Coronary artery (tissue), 2 donors: ENCODE data around the gene TSBP1.
A peak's percentile ranks its signal among the peaks of the same experiment; 100 is the strongest.

Experiments
- DNase-seq: peaks from one replicate; pipeline ENCODE4 v3.0.0-alpha.2; 2017; ENCODE audit warnings: low spot score
- H3K27ac ChIP-seq, 2 donors: fragments of 200-600 bp; sonication (generic); one replicate each; pipeline ENCODE4 v1.5.1; 2016 to 2019
- H3K4me3 ChIP-seq: fragments of 200-600 bp; sonication (generic); 2 replicates; pipeline ENCODE4 v1.5.1; 2016; ENCODE audit warnings: mild to moderate bottlenecking, moderate library complexity
- CTCF ChIP-seq: fragments of 200-600 bp; sonication (generic); IDR thresholded peaks from one replicate; pipeline ENCODE4 v1.5.1; 2019; ENCODE audit warnings: antibody characterized with exemption

Gene TSBP1

GRCh38 chr6:32254761-32255198, 116.9 kb downstream of the TSBP1 start:
- no peak for TF ChIP-seq CTCF
- Histone ChIP-seq H3K27ac (peak overlapping the region; percentile 32 to 77), H3K4me3 (peak overlapping the region; percentile 66)
- no peak for DNase-seq

GRCh38 chr6:32252331-32253009, 119.2 kb downstream of the TSBP1 start:
- H3K4me3 ChIP-seq, result no peak overlapping the region
- no peak for TF ChIP-seq CTCF
- H3K27ac ChIP-seq, result no peak overlapping the region
- no peak for DNase-seq

- DNase-seq, result no peak
- no peak overlapping the region for H3K4me3 ChIP-seq
- H3K27ac ChIP-seq, result no peak overlapping the region
- no peak for TF ChIP-seq CTCF
Observed at GRCh38 chr6:32249262-32249661, 122.4 kb downstream of the TSBP1 start.

GRCh38 chr6:32247401-32247800, 124.3 kb downstream of the TSBP1 start:
- TF ChIP-seq CTCF, result no peak
- Histone ChIP-seq H3K4me3 (no peak overlapping the region), H3K27ac (no peak overlapping the region)
- no peak for DNase-seq

GRCh38 chr6:32244946-32245398, 126.7 kb downstream of the TSBP1 start:
- Histone ChIP-seq H3K4me3 (peak overlapping the region; percentile 39), H3K27ac (peak overlapping the region in 1 of 2 donors; percentile 40)
- peak; percentile 79 for TF ChIP-seq CTCF
- DNase-seq, result no peak

- H3K4me3 ChIP-seq, result peak overlapping the region; percentile 39
- no peak for DNase-seq
- H3K27ac ChIP-seq, result peak overlapping the region in 1 of 2 donors; percentile 20
- no peak for TF ChIP-seq CTCF
Observed at GRCh38 chr6:32244270-32244669, 127.4 kb downstream of the TSBP1 start.
